Upper lobe of left lung (tissue), 4 donors: ENCODE measurements around the gene GFPT2.
A peak's percentile ranks its signal among the peaks of the same experiment; 100 is the strongest.

Experiments used
- CTCF ChIP-seq, 6 experiments: fragments of 450-650 bp in 4 of 6; fragments of 200-600 bp in 2 of 6; sonication (generic) in 2 of 6; IDR thresholded peaks; one replicate each; pipeline ENCODE4 v1.5.1; 2016 to 2019; ENCODE audit warnings: antibody characterized with exemption in 6 of 6
- EP300 ChIP-seq, 4 donors: sonication (generic); formaldehyde crosslinking; IDR thresholded peaks; one replicate each; pipeline ENCODE4 v1.5.1; 2017; ENCODE audit warnings: antibody characterized with exemption in 4 of 4, control low read depth in 2 of 4

GRCh38 chr5:180328296-180329137, 24.6 kb downstream of the GFPT2 start:
- no peak for TF ChIP-seq EP300 (IDR thresholded peaks at IDR 0.05)
- peak; percentile 58 to 75 (median 70) for TF ChIP-seq CTCF (IDR thresholded peaks at IDR 0.05)
